H1 (cell line): ENCODE data around the gene SMAD6. TPM values are rescaled to one million over a fixed set of nuclear protein-coding genes. Genes with fewer than 3 reads are reported as not detected.

Experiments
- CTCF ChIA-PET: fragments of 300-600 bp; sonication (Branson Sonifier 250); formaldehyde crosslinking; loops from one replicate; lab custom pipeline; 2021; ENCODE audit not compliant: partially characterized antibody; lab: Charles Lee
- POLR2A ChIA-PET: fragments of 300-600 bp; sonication (Branson Sonifier 250); formaldehyde crosslinking; loops from one replicate; lab custom pipeline; 2021; ENCODE audit warnings: inconsistent platforms; ENCODE audit not compliant: partially characterized antibody; lab: Charles Lee
- DNase-seq, 2 experiments: peaks; one replicate each; pipeline versions ENCODE4 v3.0.0 to v3.0.0-alpha.2; 2010 to 2022; ENCODE audit warnings: low spot score in 2 of 2, low read depth in 1 of 2, mixed read lengths in 1 of 2
- FAIRE-seq: peaks from 2 replicates; lab custom pipeline; 2011; peaks lifted over from hg19 to GRCh38; lab: Jason Lieb, UNC
- H2AFZ ChIP-seq: 2 replicates; pipeline ENCODE4 v1.8.1; 2012; ENCODE audit warnings: low read length, inconsistent platforms
- H2AK5ac ChIP-seq: 2 replicates; pipeline ENCODE4 v1.6.1; 2013; ENCODE audit warnings: low read depth, low read length
- H2BK120ac ChIP-seq: replicated peaks from 2 replicates; pipeline ENCODE3; 2013; ENCODE audit warnings: low read depth, low read length, inconsistent platforms
- H2BK12ac ChIP-seq: 2 replicates; pipeline ENCODE4 v1.6.1; 2013; ENCODE audit warnings: low read depth, low read length
- H2BK15ac ChIP-seq: 2 replicates; pipeline ENCODE4 v1.6.1; 2013; ENCODE audit warnings: low read length
- H2BK20ac ChIP-seq: 2 replicates; pipeline ENCODE4 v1.6.1; 2013; ENCODE audit warnings: low read length
- H2BK5ac ChIP-seq: 2 replicates; pipeline ENCODE4 v1.6.1; 2013; ENCODE audit warnings: low read depth, low read length
- H3K14ac ChIP-seq: 2 replicates; pipeline ENCODE4 v1.6.1; 2013; ENCODE audit warnings: inconsistent platforms; ENCODE audit not compliant: insufficient read length
- H3K18ac ChIP-seq: 2 replicates; pipeline ENCODE4 v1.6.1; 2013; ENCODE audit warnings: low read length; ENCODE audit errors: extremely low read depth
- H3K23ac ChIP-seq: 2 replicates; pipeline ENCODE4 v1.6.1; 2013; ENCODE audit warnings: inconsistent platforms; ENCODE audit not compliant: insufficient read length
- H3K23me2 ChIP-seq: 2 replicates; pipeline ENCODE4 v1.6.1; 2013; ENCODE audit warnings: low read depth, low read length
- H3K27ac ChIP-seq: 2 replicates; pipeline ENCODE4 v1.6.1; 2011; ENCODE audit warnings: low read depth, low read length, inconsistent platforms
- H3K27me3 ChIP-seq, 4 experiments: replicated peaks in 1 of 4; 1 replicate in 1 of 4; 2 replicates in 3 of 4; pipeline versions ENCODE4 v1.6.1 to v1.8.1; 2011 to 2013; ENCODE audit warnings: low read length in 3 of 4, mild to moderate bottlenecking in 3 of 4, inconsistent platforms in 2 of 4, mixed read lengths in 2 of 4, moderate library complexity in 1 of 4; ENCODE audit not compliant: control insufficient read depth in 3 of 4, insufficient read depth in 3 of 4; ENCODE audit errors: extremely low read depth in 1 of 4
- H3K36me3 ChIP-seq, 4 experiments: 2 replicates each; pipeline versions ENCODE4 v1.6.1 to v1.8.1; 2011 to 2013; ENCODE audit warnings: mild to moderate bottlenecking in 4 of 4, low read length in 3 of 4, moderate library complexity in 2 of 4, control low read depth in 1 of 4, inconsistent platforms in 1 of 4; ENCODE audit not compliant: insufficient read depth in 4 of 4, control insufficient read depth in 2 of 4
- H3K4ac ChIP-seq: replicated peaks from 2 replicates; pipeline ENCODE3; 2013; ENCODE audit warnings: low read length, low read depth, mixed read lengths, inconsistent platforms; ENCODE audit not compliant: insufficient read length
- H3K4me1 ChIP-seq, 4 experiments: replicated peaks in 1 of 4; 1 replicate in 1 of 4; 2 replicates in 3 of 4; pipeline versions ENCODE4 v1.6.1 to v1.8.1; 2011 to 2013; ENCODE audit warnings: low read length in 3 of 4, inconsistent platforms in 2 of 4, mixed read lengths in 1 of 4; ENCODE audit not compliant: insufficient read depth in 4 of 4, control insufficient read depth in 3 of 4
- H3K4me2 ChIP-seq, 2 experiments: 2 replicates each; pipeline versions ENCODE4 v1.6.1 to v1.8.1; 2011 to 2013; ENCODE audit warnings: low read depth in 2 of 2, low read length in 2 of 2, control low read depth in 1 of 2, inconsistent platforms in 1 of 2, mild to moderate bottlenecking in 1 of 2; ENCODE audit not compliant: insufficient read depth in 1 of 2
- H3K4me3 ChIP-seq, 4 experiments: fragments of 200-600, 300-600 bp in 1 of 4; sonication (generic), shearing (Covaris generic), sonication (Bioruptor Twin) in 1 of 4; 2 replicates each; pipeline versions ENCODE4 v1.5.1 to v1.8.1; 2011 to 2016; ENCODE audit warnings: low read length in 4 of 4, low read depth in 3 of 4, control low read depth in 2 of 4, inconsistent platforms in 2 of 4, mild to moderate bottlenecking in 2 of 4, mixed read lengths in 1 of 4, moderate library complexity in 1 of 4; ENCODE audit not compliant: insufficient read depth in 2 of 4; ENCODE audit errors: extremely low read depth in 1 of 4
- H3K56ac ChIP-seq: replicated peaks from 2 replicates; pipeline ENCODE3; 2013; ENCODE audit warnings: low read depth, mild to moderate bottlenecking, mixed read lengths, low read length, inconsistent platforms; ENCODE audit not compliant: insufficient read length
- H3K79me1 ChIP-seq: 2 replicates; pipeline ENCODE4 v1.6.1; 2013; ENCODE audit warnings: low read depth, low read length, control low read depth
- H3K79me2 ChIP-seq, 2 experiments: 2 replicates each; pipeline versions ENCODE4 v1.6.1 to v1.8.1; 2012 to 2013; ENCODE audit warnings: low read length in 2 of 2, mild to moderate bottlenecking in 2 of 2, inconsistent platforms in 1 of 2; ENCODE audit not compliant: insufficient read depth in 2 of 2, control insufficient read depth in 1 of 2
- H3K9ac ChIP-seq, 4 experiments: replicated peaks in 1 of 4; 1 replicate in 1 of 4; 2 replicates in 3 of 4; pipeline versions ENCODE4 v1.6.1 to v1.8.1; 2011 to 2013; ENCODE audit warnings: low read depth in 3 of 4, low read length in 3 of 4, control low read depth in 2 of 4, mild to moderate bottlenecking in 2 of 4, moderate library complexity in 2 of 4, inconsistent platforms in 1 of 4; ENCODE audit errors: extremely low read depth in 1 of 4
- H3K9me3 ChIP-seq, 2 experiments: 2 replicates each; pipeline versions ENCODE4 v1.6.1 to v1.8.1; 2012 to 2013; ENCODE audit warnings: mild to moderate bottlenecking in 2 of 2, moderate library complexity in 2 of 2, control low read depth in 1 of 2, inconsistent platforms in 1 of 2, low read depth in 1 of 2, low read length in 1 of 2, mixed read lengths in 1 of 2; ENCODE audit not compliant: insufficient read depth in 2 of 2
- H4K20me1 ChIP-seq, 2 experiments: replicated peaks in 1 of 2; 2 replicates each; pipeline versions ENCODE3 to v1.8.1; 2011 to 2013; ENCODE audit warnings: inconsistent platforms in 2 of 2, low read length in 2 of 2, mild to moderate bottlenecking in 1 of 2; ENCODE audit not compliant: insufficient read depth in 2 of 2, control insufficient read depth in 1 of 2
- H4K5ac ChIP-seq: 2 replicates; pipeline ENCODE4 v1.6.1; 2013; ENCODE audit warnings: low read length, low read depth, mixed read lengths, inconsistent platforms; ENCODE audit not compliant: insufficient read length
- H4K8ac ChIP-seq: 2 replicates; pipeline ENCODE4 v1.8.0; 2013; ENCODE audit warnings: mild to moderate bottlenecking, moderate library complexity, low read length, inconsistent platforms; ENCODE audit not compliant: insufficient read depth; ENCODE audit errors: extremely low read depth
- H4K91ac ChIP-seq: replicated peaks from 2 replicates; pipeline ENCODE3; 2013; ENCODE audit warnings: low read length, mixed read lengths, inconsistent platforms; ENCODE audit not compliant: insufficient read length
- WGBS, 2 experiments: shearing (Covaris generic) in 1 of 2; methylation state at CpG; one replicate each; pipeline versions ENCODE4 v1.1.6 to v1.1.7; 2013 to 2015; ENCODE audit warnings: low lambda C conversion rate in 2 of 2, mixed read lengths in 2 of 2, inconsistent platforms in 1 of 2, low coverage in 1 of 2, missing lambda C conversion rate in 1 of 2; ENCODE audit not compliant: insufficient replicate concordance in 2 of 2, insufficient coverage in 1 of 2, insufficient read length in 1 of 2; ENCODE audit errors: extremely low coverage in 1 of 2, missing lambda C conversion rate in 1 of 2; 5-methylcytosine and 5-hydroxymethylcytosine counted together
- polyA plus RNA-seq, 7 experiments: library from polyadenylated mRNA; depleted of rRNA in 3 of 7; stranded (reverse) in 5 of 7; unstranded in 2 of 7; fragments of >200 nt in 5 of 7; fragments of 200-250 nt in 2 of 7; gene quantifications; 1 replicate in 5 of 7; 2 replicates in 1 of 7; 4 replicates in 1 of 7; pipeline versions ENCODE4 v1.2.1 to v1.2.3, GENCODE V29; 2011 to 2013; ENCODE audit warnings: missing spikeins in 2 of 7, mixed read lengths in 2 of 7
- total RNA-seq: library from RNA; stranded (reverse); fragmentation: NEBNext Ultra II Directional; extraction: Animal tissue kit (Norgen Biotek cat#: 25700); gene quantifications from 2 replicates; pipeline ENCODE4 v1.2.1, GENCODE V29; 2021
- TF ChIP-seq, protein P1 (sequence below): IDR thresholded peaks from 2 replicates; pipeline ENCODE4 v1.6.1; 2012; ENCODE audit warnings: inconsistent platforms

The SMAD6 gene
- total and polyA plus RNA-seq, 2 of the 8 experiments (the other 6 are each of a cell fraction or from before 2014, with no cell fraction given), result 1.8 to 7.0 TPM

DNA sequence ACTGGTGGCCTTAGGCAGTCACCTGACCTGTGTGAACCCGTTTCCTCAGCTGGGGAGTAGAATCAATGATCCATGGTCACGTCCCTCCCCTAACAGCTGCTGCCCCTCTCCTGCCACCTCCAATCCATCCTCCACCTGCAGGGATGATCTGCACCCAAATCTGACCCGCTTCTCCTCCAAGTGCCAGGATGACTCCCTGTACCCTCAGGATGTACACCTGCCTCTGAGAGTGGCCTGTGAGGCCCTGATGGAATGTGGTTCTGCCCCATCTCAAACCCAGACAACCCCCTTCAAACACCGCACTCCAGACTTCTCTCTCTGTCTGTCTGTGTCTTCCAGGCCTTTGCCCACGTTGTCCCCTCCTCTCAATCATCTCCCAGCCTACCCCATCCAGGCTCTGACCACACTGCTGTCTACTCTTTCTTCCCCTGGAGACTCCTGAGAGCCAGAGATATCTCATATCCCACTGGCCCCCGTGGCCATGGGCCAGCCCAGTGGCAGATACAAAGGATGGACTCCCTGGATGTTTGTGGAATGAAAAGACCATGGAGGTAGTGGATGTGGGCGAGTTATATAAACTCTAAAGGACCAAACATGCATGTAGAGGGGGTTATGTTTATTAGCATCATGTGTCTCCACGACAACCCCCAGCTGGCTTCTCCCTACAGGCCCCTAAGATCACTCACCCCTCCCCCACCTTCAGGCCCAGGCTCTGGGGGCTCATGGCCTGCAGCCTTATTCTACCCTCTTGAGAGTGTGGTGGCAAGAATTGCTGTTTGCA is 84.9 kb downstream of the SMAD6 start:
- 0 out of 2 replicates have a peak overlapping the region, but pooled peaks have one; percentile 35 for H2BK5ac ChIP-seq
- no peaks in the 10 kb centered on the region for H3K4me1 ChIP-seq
- no peak overlapping the region for H3K18ac ChIP-seq
- no peak overlapping the region for H3K27ac ChIP-seq
- DNase-seq (no peak), FAIRE-seq (no peak)
- no peak overlapping the region for H3K23ac ChIP-seq
- H2BK15ac ChIP-seq, result no peak overlapping the region
- H2AK5ac ChIP-seq, result no peak overlapping the region
- H4K91ac ChIP-seq, result no peak overlapping the region
- H4K5ac ChIP-seq, result no peak overlapping the region
- no peaks in the 10 kb centered on the region for H3K23me2 ChIP-seq
- no peaks in the 10 kb centered on the region for H4K20me1 ChIP-seq
- 87% methylated on average over 8 of the region's 8 CpGs; no CpG with 5 or more reads in 1 of the 2 experiments for WGBS, 2 experiments
- H3K4ac ChIP-seq, result no peak overlapping the region
- no peak overlapping the region for H3K9ac ChIP-seq
- H2BK120ac ChIP-seq, result no peak overlapping the region
- no peaks in the 10 kb centered on the region for H3K79me2 ChIP-seq
- no peak overlapping the region for H3K4me2 ChIP-seq
- H3K79me1 ChIP-seq, result no peaks in the 10 kb centered on the region
- H3K36me3 ChIP-seq, result no peaks in the 10 kb centered on the region
- no peaks in the 10 kb centered on the region for H3K9me3 ChIP-seq
- TF ChIP-seq, protein P1, sequence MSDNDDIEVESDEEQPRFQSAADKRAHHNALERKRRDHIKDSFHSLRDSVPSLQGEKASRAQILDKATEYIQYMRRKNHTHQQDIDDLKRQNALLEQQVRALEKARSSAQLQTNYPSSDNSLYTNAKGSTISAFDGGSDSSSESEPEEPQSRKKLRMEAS, result no peak
- H2AFZ ChIP-seq, result no peak overlapping the region
- H2BK12ac ChIP-seq, result no peak overlapping the region
- H4K8ac ChIP-seq, result no peak overlapping the region
- H3K56ac ChIP-seq, result no peak overlapping the region
- ChIA-PET POLR2A (no interaction called here), CTCF (interaction anchor here (0.7 to 17.8 kb wide), 3 partner anchors 13 to 61 kb away, joined by 3 to 201 read pairs (median 32); no protein-coding TSS in a partner anchor)
- H2BK20ac ChIP-seq, result no peak overlapping the region
- H3K27me3 ChIP-seq, result no peaks in the 10 kb centered on the region; a peak in 1 of 7 replicates
- no peak overlapping the region for H3K4me3 ChIP-seq
- no peak overlapping the region for H3K14ac ChIP-seq
